Measurements from ENCODE around the gene ISG20L2. TPM values are rescaled to one million over a fixed set of nuclear protein-coding genes. Genes with fewer than 3 reads are reported as not detected.

Gene ISG20L2
- polyA plus RNA-seq, 3 donors = 17.2 to 23.5 (median 18.1) TPM

GRCh38 chr1:156772222-156772621 is 43.7 kb upstream of the ISG20L2 start:
- Histone ChIP-seq H3K27me3 (ENCODE audit: control insufficient read depth in 2 of 2, insufficient read depth in 2 of 2, low read length in 2 of 2) (no peaks in the 10 kb centered on the region), H3K36me3 (replicated peaks in 1 of 2; ENCODE audit: control insufficient read depth in 1 of 2, insufficient read depth in 2 of 2, low read length in 2 of 2) (peaks cover 13 to 50% of the 10 kb centered on the region in 2 donors), H3K79me2 (ENCODE audit: insufficient read depth, low read length) (peaks cover 97% of the 10 kb centered on the region), H3K4me3 (replicated peaks in 1 of 3; ENCODE audit: low read depth in 2 of 3, low read length in 3 of 3) (no peak overlapping the region), H3K9ac (ENCODE audit: insufficient read depth, low read length, poor library complexity, severe bottlenecking) (no peak overlapping the region), H2AFZ (ENCODE audit: insufficient read depth, low read depth, low read length, poor library complexity, severe bottlenecking) (no peak overlapping the region), H4K20me1 (ENCODE audit: insufficient read depth, low read length) (peaks cover 63% of the 10 kb centered on the region), H3K4me2 (replicated peaks; ENCODE audit: extremely low read depth, low read length, poor library complexity, severe bottlenecking) (no peak overlapping the region), H3K27ac (ENCODE audit: low read depth in 1 of 2, low read length in 2 of 2) (no peak overlapping the region), H3K4me1 (ENCODE audit: control insufficient read depth in 1 of 2, insufficient read depth in 2 of 2, low read length in 2 of 2) (peaks cover 16 to 22% of the 10 kb centered on the region in 2 donors), H3K9me3 (replicated peaks in 1 of 2; ENCODE audit: control insufficient read depth in 1 of 2, insufficient read depth in 1 of 2, low read length in 2 of 2) (no peaks in the 10 kb centered on the region)
- peak overlapping the region in 1 of 7 donors; percentile 16 for H3K27ac Mint-ChIP-seq
- no peak for DNase-seq
- intact Hi-C loops (cut with micrococcal nuclease) = no loop called here
- no peaks in the 10 kb centered on the region for H3K27me3 Mint-ChIP-seq (ENCODE audit: low read depth in 3 of 3)
- peaks cover 33 to 35% of the 10 kb centered on the region in 2 donors for H3K36me3 Mint-ChIP-seq
- peaks cover 36% of the 10 kb centered on the region for H3K4me1 Mint-ChIP-seq
- WGBS (ENCODE audit: insufficient coverage) = no CpG with 5 or more reads among the region's 3 CpGs
- no peak overlapping the region for H3K4me3 Mint-ChIP-seq
- no peak for TF ChIP-seq CTCF (IDR thresholded peaks at IDR 0.05)
- H3K9me3 Mint-ChIP-seq = no peaks in the 10 kb centered on the region

- peaks cover 32% of the 10 kb centered on the region for H4K20me1 ChIP-seq (ENCODE audit: insufficient read depth, low read length)
- peak overlapping the region; percentile 70 to 95 (median 79) for H3K4me3 ChIP-seq (replicated peaks in 1 of 3; ENCODE audit: low read depth in 2 of 3, low read length in 3 of 3)
- H3K27ac ChIP-seq (ENCODE audit: low read depth in 1 of 2, low read length in 2 of 2) = peak overlapping the region in 1 of 2 donors; percentile 97
- intact Hi-C loops (cut with micrococcal nuclease) = loop anchor here in 1 of 2 donors (5.0 kb wide), 1 partner anchor 36 kb away; no protein-coding TSS in a partner anchor
- Mint-ChIP-seq H3K4me3 (no peak overlapping the region), H3K36me3 (peaks cover 27 to 33% of the 10 kb centered on the region in 2 donors), H3K27ac (peak overlapping the region in 1 of 7 donors; percentile 18), H3K9me3 (no peaks in the 10 kb centered on the region), H3K4me1 (peaks cover 33% of the 10 kb centered on the region), H3K27me3 (ENCODE audit: low read depth in 3 of 3) (peaks cover 0 to 2% (median 0%) of the 10 kb centered on the region in 3 donors)
- H2AFZ ChIP-seq (ENCODE audit: insufficient read depth, low read depth, low read length, poor library complexity, severe bottlenecking) = peak overlapping the region; percentile 82
- H3K9ac ChIP-seq (ENCODE audit: insufficient read depth, low read length, poor library complexity, severe bottlenecking) = peak overlapping the region; percentile 100
- H3K9me3 ChIP-seq (replicated peaks in 1 of 2; ENCODE audit: control insufficient read depth in 1 of 2, insufficient read depth in 1 of 2, low read length in 2 of 2) = no peaks in the 10 kb centered on the region
- H3K79me2 ChIP-seq (ENCODE audit: insufficient read depth, low read length) = peaks cover 71% of the 10 kb centered on the region
- no peak for DNase-seq
- no peaks in the 10 kb centered on the region for H3K27me3 ChIP-seq (ENCODE audit: control insufficient read depth in 2 of 2, insufficient read depth in 2 of 2, low read length in 2 of 2)
- peak overlapping the region; percentile 95 for H3K4me2 ChIP-seq (replicated peaks; ENCODE audit: extremely low read depth, low read length, poor library complexity, severe bottlenecking)
- WGBS (ENCODE audit: insufficient coverage) = 83% methylated on average over 4 of the region's 8 CpGs
- no peak for TF ChIP-seq CTCF (IDR thresholded peaks at IDR 0.05)
- peaks cover 31 to 37% of the 10 kb centered on the region in 2 donors for H3K4me1 ChIP-seq (ENCODE audit: control insufficient read depth in 1 of 2, insufficient read depth in 2 of 2, low read length in 2 of 2)
- peaks cover 13 to 36% of the 10 kb centered on the region in 2 donors for H3K36me3 ChIP-seq (replicated peaks in 1 of 2; ENCODE audit: control insufficient read depth in 1 of 2, insufficient read depth in 2 of 2, low read length in 2 of 2)
Measured at GRCh38 chr1:156768610-156769295, 40.2 kb upstream of the ISG20L2 start.
